ENCODE results near the gene BICC1. TPM values are rescaled to one million over a fixed set of nuclear protein-coding genes. Genes with fewer than 3 reads are reported as not detected.

The BICC1 gene
- total RNA-seq, 1 donor from 2014 or later = 15.2 TPM

DNA sequence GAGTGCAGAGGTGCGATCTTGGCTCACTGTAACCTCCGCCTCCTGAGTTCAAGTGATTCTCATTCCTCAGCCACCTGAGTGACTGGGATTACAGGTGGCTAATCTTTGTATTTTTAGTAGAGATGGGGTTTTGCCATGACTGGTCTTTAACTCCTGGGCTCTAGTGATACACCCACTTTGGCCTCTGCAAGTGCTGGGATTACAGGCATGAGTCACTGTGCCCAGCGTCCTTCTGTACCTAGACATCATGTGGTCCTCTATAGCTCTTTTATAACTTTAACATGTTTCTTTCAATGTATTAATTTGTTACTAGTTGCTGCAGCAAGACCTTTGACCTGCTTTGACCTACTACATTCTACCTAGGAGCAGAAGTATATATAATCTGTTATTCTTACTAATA, 38.7 kb upstream of the BICC1 start:
- TF ChIP-seq, protein P1, sequence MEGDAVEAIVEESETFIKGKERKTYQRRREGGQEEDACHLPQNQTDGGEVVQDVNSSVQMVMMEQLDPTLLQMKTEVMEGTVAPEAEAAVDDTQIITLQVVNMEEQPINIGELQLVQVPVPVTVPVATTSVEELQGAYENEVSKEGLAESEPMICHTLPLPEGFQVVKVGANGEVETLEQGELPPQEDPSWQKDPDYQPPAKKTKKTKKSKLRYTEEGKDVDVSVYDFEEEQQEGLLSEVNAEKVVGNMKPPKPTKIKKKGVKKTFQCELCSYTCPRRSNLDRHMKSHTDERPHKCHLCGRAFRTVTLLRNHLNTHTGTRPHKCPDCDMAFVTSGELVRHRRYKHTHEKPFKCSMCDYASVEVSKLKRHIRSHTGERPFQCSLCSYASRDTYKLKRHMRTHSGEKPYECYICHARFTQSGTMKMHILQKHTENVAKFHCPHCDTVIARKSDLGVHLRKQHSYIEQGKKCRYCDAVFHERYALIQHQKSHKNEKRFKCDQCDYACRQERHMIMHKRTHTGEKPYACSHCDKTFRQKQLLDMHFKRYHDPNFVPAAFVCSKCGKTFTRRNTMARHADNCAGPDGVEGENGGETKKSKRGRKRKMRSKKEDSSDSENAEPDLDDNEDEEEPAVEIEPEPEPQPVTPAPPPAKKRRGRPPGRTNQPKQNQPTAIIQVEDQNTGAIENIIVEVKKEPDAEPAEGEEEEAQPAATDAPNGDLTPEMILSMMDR (conservative IDR thresholded peaks at IDR 0.05) = no peak
- Mint-ChIP-seq H3K4me3 (no peak overlapping the region), H3K9me3 (no peaks in the 10 kb centered on the region), H3K27me3 (peaks cover 3% of the 10 kb centered on the region), H3K27ac (no peak overlapping the region), H3K4me1 (ENCODE audit: unreplicated experiment) (peaks cover 13% of the 10 kb centered on the region), H3K36me3 (no peaks in the 10 kb centered on the region)
- DNase-seq (ENCODE audit: extremely low spot score, unreplicated experiment) = no peak

DNA sequence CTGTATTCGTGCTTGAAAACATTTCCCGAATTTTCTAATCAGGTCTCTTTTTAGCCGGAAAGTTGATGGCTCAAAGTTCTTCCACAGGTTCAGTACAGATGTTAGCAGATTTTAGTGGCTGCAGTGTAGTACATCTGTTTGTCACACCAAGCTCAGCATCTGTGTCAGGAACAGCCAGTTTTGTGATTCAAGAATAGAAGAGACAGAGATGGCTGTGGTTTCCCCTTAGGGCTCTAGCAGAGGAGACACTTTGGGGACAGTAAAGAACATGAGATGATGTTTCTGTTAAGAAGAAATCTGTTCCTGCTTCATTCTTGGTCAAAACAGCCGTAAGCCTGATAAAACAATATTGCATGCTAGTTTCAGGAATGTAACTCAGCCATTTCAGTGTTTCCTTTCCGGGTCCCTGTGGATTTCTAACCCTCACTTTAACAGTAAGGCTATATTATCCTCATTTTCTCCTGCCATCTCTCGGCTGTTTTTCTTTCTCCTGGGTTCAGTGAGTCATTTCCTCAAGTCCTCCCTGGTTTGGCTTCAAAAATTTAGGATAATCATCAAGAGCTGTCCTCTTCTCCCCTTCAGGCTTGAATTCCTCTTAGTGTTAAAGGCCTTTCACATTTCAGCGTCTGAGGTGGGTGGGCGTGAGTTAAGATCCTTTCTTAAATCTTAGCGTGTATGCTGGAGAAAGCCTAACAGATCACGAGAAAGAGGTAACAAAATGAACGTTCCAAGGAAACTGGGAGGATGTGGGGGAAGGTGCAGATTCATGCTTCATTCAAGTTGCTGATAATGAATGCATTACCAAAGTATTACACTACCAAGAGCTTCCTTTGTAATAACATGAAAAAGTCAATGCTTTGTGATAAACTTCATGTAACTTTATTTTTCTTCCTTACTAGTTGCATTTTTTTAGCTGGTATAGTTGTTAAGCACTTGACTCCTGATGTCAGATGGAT, 37.1 kb upstream of the BICC1 start:
- Mint-ChIP-seq H3K4me1 (ENCODE audit: unreplicated experiment) (peaks cover 13% of the 10 kb centered on the region), H3K27me3 (peaks cover 3% of the 10 kb centered on the region), H3K27ac (peak overlapping the region; percentile 6), H3K9me3 (no peaks in the 10 kb centered on the region), H3K36me3 (no peaks in the 10 kb centered on the region), H3K4me3 (peak overlapping the region; percentile 12)
- TF ChIP-seq, protein P1 (conservative IDR thresholded peaks at IDR 0.05) = no peak
- no peak for DNase-seq (ENCODE audit: extremely low spot score, unreplicated experiment)

DNA sequence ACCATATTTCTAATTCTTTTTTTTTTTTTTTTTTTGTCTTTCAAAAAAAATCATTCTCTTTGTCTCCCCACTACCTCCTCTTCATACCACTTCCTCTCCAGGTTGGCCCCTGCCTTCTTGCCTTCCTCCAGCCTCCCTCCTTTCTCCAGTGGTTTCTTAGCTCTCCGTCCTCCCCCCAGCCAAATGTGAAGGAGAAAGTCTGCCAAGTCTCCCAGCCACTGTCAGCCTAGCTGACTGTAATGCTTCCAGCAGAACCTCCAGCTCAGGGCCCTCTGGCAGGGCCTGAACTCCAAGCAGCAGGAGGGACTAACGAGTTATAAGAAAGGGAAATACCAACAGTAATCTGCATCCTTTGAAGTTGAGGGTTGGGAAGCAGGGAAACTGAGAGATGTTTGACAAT, 35.5 kb upstream of the BICC1 start:
- Mint-ChIP-seq H3K4me1 (ENCODE audit: unreplicated experiment) (peaks cover 13% of the 10 kb centered on the region), H3K27me3 (peaks cover 3% of the 10 kb centered on the region)
- no peak for DNase-seq (ENCODE audit: extremely low spot score, unreplicated experiment)

DNA sequence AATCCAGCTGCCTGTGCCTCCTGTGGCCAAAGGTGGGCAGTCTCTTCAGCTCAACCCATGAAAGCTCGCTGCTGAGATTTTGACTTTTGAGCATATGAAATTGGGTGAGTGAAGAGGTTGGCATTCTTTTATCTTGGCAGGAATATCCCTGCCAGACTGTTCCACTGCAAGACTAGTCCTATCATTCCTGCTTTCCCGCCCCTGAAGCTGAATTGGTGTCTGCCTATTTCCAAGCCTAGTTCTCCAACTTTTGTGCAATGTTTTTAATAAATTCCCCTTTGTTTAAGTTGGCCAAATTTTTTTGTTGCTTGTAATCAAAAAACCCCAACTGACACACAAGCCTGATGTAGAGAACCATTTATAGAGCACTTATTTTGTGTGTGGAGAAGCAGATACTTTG, 34.8 kb upstream of the BICC1 start:
- H3K27me3 Mint-ChIP-seq = peaks cover 3% of the 10 kb centered on the region

More for the DNA sequence above, 35.5 kb upstream of the BICC1 start:
- H3K36me3 Mint-ChIP-seq = no peaks in the 10 kb centered on the region
- no peak overlapping the region for H3K27ac Mint-ChIP-seq
- no peaks in the 10 kb centered on the region for H3K9me3 Mint-ChIP-seq
- TF ChIP-seq, protein P1 (conservative IDR thresholded peaks at IDR 0.05) = no peak
- no peak overlapping the region for H3K4me3 Mint-ChIP-seq

DNA sequence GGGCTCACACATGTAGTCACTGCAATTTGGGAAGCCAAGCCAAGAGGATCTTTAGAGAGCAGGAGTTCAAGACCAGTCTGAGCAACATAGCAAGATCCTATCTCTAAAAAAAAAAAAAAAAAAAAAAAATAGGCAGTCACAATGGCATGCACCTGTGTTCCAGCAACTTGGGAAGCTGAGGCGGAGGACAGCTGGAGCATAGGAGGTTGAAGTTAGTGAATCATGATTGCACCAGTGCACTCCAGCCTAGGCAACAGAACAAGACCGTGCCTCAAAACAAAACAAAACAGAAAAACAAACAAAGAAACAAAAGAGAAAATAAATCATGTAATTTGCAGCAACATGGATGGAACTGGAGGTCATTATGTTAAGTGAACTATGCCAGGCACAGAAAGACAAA, 33.6 kb upstream of the BICC1 start:
- no peak overlapping the region for H3K4me3 Mint-ChIP-seq
- no peak for DNase-seq (ENCODE audit: extremely low spot score, unreplicated experiment)
- H3K27me3 Mint-ChIP-seq = no peaks in the 10 kb centered on the region
- H3K9me3 Mint-ChIP-seq = no peaks in the 10 kb centered on the region
- H3K27ac Mint-ChIP-seq = no peak overlapping the region
- H3K4me1 Mint-ChIP-seq (ENCODE audit: unreplicated experiment) = peaks cover 13% of the 10 kb centered on the region
- no peaks in the 10 kb centered on the region for H3K36me3 Mint-ChIP-seq
- TF ChIP-seq, protein P1 (conservative IDR thresholded peaks at IDR 0.05) = no peak

More for the DNA sequence above, 34.8 kb upstream of the BICC1 start:
- TF ChIP-seq, protein P1 (conservative IDR thresholded peaks at IDR 0.05) = no peak
- H3K4me1 Mint-ChIP-seq (ENCODE audit: unreplicated experiment) = peaks cover 13% of the 10 kb centered on the region
- no peaks in the 10 kb centered on the region for H3K9me3 Mint-ChIP-seq
- no peak for DNase-seq (ENCODE audit: extremely low spot score, unreplicated experiment)
- no peaks in the 10 kb centered on the region for H3K36me3 Mint-ChIP-seq
- H3K4me3 Mint-ChIP-seq = no peak overlapping the region
- no peak overlapping the region for H3K27ac Mint-ChIP-seq

Data from type B pancreatic cell (in vitro differentiated cells).